Ramos (cell line): ENCODE data around the gene IRGQ.
"Not testable (repeated sequence)": the region's sequence is repeated elsewhere in the genome, so short reads cannot be mapped to it uniquely, and the experiment has no call there.

Experiments
- in situ Hi-C: fragments of 300-500 bp; cut with MboI; formaldehyde crosslinking; loops from one replicate; pipeline ENCODE4 v1.14.3; 2022; ENCODE audit warnings: low sequenced_read_pairs; ENCODE audit not compliant: unreplicated experiment

The IRGQ gene

GRCh38 chr19:43595999-43596841 is at the start of gene IRGQ, which contains the start of gene ZNF576:
TSS of gene IRGQ (minus strand) at chr19:43596134. CDS start at chr19:43595338, 796 bp downstream.
TSS of gene ZNF576 (plus strand) at chr19:43596595. CDS start at chr19:43597109, 514 bp downstream.
- in situ Hi-C loops = no loop called here

- in situ Hi-C loops = no loop called here
Observed at GRCh38 chr19:43644181-43644580, 48.2 kb upstream of the IRGQ start.

- in situ Hi-C loops = no loop called here
Observed at GRCh38 chr19:43643326-43643725, 47.4 kb upstream of the IRGQ start.

GRCh38 chr19:43642531-43642930 is 46.6 kb upstream of the IRGQ start:
- in situ Hi-C loops = no loop called here

- in situ Hi-C loops = no loop called here
Observed at GRCh38 chr19:43641333-43641732, 45.4 kb upstream of the IRGQ start.

GRCh38 chr19:43640424-43640757 is 44.5 kb upstream of the IRGQ start:
- in situ Hi-C loops = no loop called here

GRCh38 chr19:43639519-43640423 is 43.8 kb upstream of the IRGQ start, which contains the start of gene CADM4:
TSS of gene CADM4 (minus strand) at chr19:43639850. CDS start at chr19:43639790, 60 bp downstream.
- in situ Hi-C loops = no loop called here

- in situ Hi-C loops = no loop called here
Observed at GRCh38 chr19:43638995-43639518, 43.1 kb upstream of the IRGQ start.

GRCh38 chr19:43638214-43638994 is 42.5 kb upstream of the IRGQ start:
- in situ Hi-C loops = no loop called here

GRCh38 chr19:43636121-43636683 is 40.3 kb upstream of the IRGQ start:
- in situ Hi-C loops = no loop called here

GRCh38 chr19:43635561-43635940 is 39.6 kb upstream of the IRGQ start:
- in situ Hi-C loops = not testable (repeated sequence)

GRCh38 chr19:43634872-43635560 is 39.1 kb upstream of the IRGQ start:
- in situ Hi-C loops = no loop called here

GRCh38 chr19:43634506-43634871 is 38.6 kb upstream of the IRGQ start:
- in situ Hi-C loops = no loop called here

- in situ Hi-C loops = no loop called here
Observed at GRCh38 chr19:43634068-43634467, 38.1 kb upstream of the IRGQ start.

- in situ Hi-C loops = no loop called here
Observed at GRCh38 chr19:43633520-43633919, 37.6 kb upstream of the IRGQ start.

GRCh38 chr19:43631491-43631890 is 35.6 kb upstream of the IRGQ start:
- in situ Hi-C loops = no loop called here

GRCh38 chr19:43628646-43629326 is 32.9 kb upstream of the IRGQ start:
- in situ Hi-C loops = no loop called here

- in situ Hi-C loops = no loop called here
Observed at GRCh38 chr19:43626838-43627237, 30.9 kb upstream of the IRGQ start.
